ENCODE measurements around the gene TANGO6.
"Not testable (repeated sequence)": the region's sequence is repeated elsewhere in the genome, so short reads cannot be mapped to it uniquely, and the experiment has no call there.

DNA sequence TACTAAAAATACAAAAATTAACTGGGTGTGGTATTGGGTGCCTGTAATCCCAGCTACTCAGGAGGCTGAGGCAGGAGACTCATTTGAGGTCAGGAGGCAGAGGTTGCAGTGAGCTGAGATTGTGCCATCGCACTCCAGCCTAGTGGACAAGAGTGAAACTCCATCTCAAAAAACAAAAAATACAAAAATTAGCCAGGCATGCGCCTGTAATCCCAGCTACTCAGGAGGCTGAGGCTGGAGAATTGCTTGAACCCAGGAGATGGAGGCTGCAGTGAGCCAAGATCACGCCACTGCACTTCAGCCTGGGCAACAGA lies 208.1 kb downstream of the TANGO6 start:
- TF ChIP-seq POLR2AphosphoS5, POLR2A (IDR thresholded peaks at IDR 0.05; ENCODE audit: low read depth, low read length): not testable (repeated sequence)

All from GM12892 (cell line).